ENCODE measurements around the gene IDI2. TPM values are rescaled to one million over a fixed set of nuclear protein-coding genes. Genes with fewer than 3 reads are reported as not detected.
"Not testable (repeated sequence)": the region's sequence is repeated elsewhere in the genome, so short reads cannot be mapped to it uniquely, and the experiment has no call there.

IDI2 gene
- total RNA-seq, 6 experiments from 2014 or later: not detected

- Mint-ChIP-seq H3K4me3 (no peak overlapping the region), H3K36me3 (ENCODE audit: low read depth) (peaks cover 54% of the 10 kb centered on the region), H3K27ac (no peak overlapping the region), H3K27me3 (ENCODE audit: insufficient read depth) (peaks cover 3% of the 10 kb centered on the region), H3K4me1 (ENCODE audit: low read depth) (no peaks in the 10 kb centered on the region), H3K9me3 (no peaks in the 10 kb centered on the region)
- no peak for TF ChIP-seq CTCF (IDR thresholded peaks at IDR 0.05)
- DNase-seq: no peak
Measured at GRCh38 chr10:1019362-1019761, 6.3 kb downstream of the IDI2 start.

GRCh38 chr10:1015688-1016087 lies 10.0 kb downstream of the IDI2 start:
- Mint-ChIP-seq H3K4me1 (ENCODE audit: low read depth) (no peaks in the 10 kb centered on the region), H3K27ac (no peak overlapping the region), H3K36me3 (ENCODE audit: low read depth) (peaks cover 75% of the 10 kb centered on the region), H3K9me3 (no peaks in the 10 kb centered on the region), H3K4me3 (no peak overlapping the region), H3K27me3 (ENCODE audit: insufficient read depth) (peaks cover 7% of the 10 kb centered on the region)
- no peak for TF ChIP-seq CTCF (IDR thresholded peaks at IDR 0.05)
- DNase-seq: no peak

GRCh38 chr10:1011696-1012095 lies 14.0 kb downstream of the IDI2 start:
- no peak overlapping the region for H3K4me3 Mint-ChIP-seq
- peaks cover 68% of the 10 kb centered on the region for H3K36me3 Mint-ChIP-seq (ENCODE audit: low read depth)
- peaks cover 6% of the 10 kb centered on the region for H3K27me3 Mint-ChIP-seq (ENCODE audit: insufficient read depth)
- H3K27ac Mint-ChIP-seq: no peak overlapping the region
- no peaks in the 10 kb centered on the region for H3K9me3 Mint-ChIP-seq
- TF ChIP-seq CTCF (IDR thresholded peaks at IDR 0.05): no peak
- no peak for DNase-seq
- H3K4me1 Mint-ChIP-seq (ENCODE audit: low read depth): no peaks in the 10 kb centered on the region

GRCh38 chr10:1010703-1011102 lies 15.0 kb downstream of the IDI2 start:
- H3K27ac Mint-ChIP-seq: no peak overlapping the region
- no peak for DNase-seq
- H3K36me3 Mint-ChIP-seq (ENCODE audit: low read depth): peaks cover 61% of the 10 kb centered on the region
- H3K27me3 Mint-ChIP-seq (ENCODE audit: insufficient read depth): peaks cover 6% of the 10 kb centered on the region
- H3K4me1 Mint-ChIP-seq (ENCODE audit: low read depth): no peaks in the 10 kb centered on the region
- H3K9me3 Mint-ChIP-seq: no peaks in the 10 kb centered on the region
- no peak for TF ChIP-seq CTCF (IDR thresholded peaks at IDR 0.05)
- no peak overlapping the region for H3K4me3 Mint-ChIP-seq

GRCh38 chr10:1009947-1010346 lies 15.7 kb downstream of the IDI2 start:
- H3K4me1 Mint-ChIP-seq (ENCODE audit: low read depth); H3K27ac Mint-ChIP-seq; DNase-seq; H3K27me3 Mint-ChIP-seq (ENCODE audit: insufficient read depth); H3K4me3 Mint-ChIP-seq; H3K9me3 Mint-ChIP-seq: not testable (repeated sequence)
- peaks cover 66% of the 10 kb centered on the region for H3K36me3 Mint-ChIP-seq (ENCODE audit: low read depth)

- Mint-ChIP-seq H3K27ac (no peak overlapping the region), H3K27me3 (ENCODE audit: insufficient read depth) (peaks cover 6% of the 10 kb centered on the region), H3K4me1 (ENCODE audit: low read depth) (no peaks in the 10 kb centered on the region), H3K4me3 (no peak overlapping the region), H3K36me3 (ENCODE audit: low read depth) (peaks cover 58% of the 10 kb centered on the region), H3K9me3 (no peaks in the 10 kb centered on the region)
- no peak for TF ChIP-seq CTCF (IDR thresholded peaks at IDR 0.05)
- DNase-seq: no peak
Measured at GRCh38 chr10:1009071-1009494, 16.6 kb downstream of the IDI2 start.
